HL-60/S4 (cell line): ENCODE data around the gene DBNDD2.

Source experiments
- in situ Hi-C: fragments of 300-500 bp; cut with MboI; formaldehyde crosslinking; loops from 2 replicates; pipeline ENCODE4 v1.14.3; 2022; ENCODE audit warnings: low sequenced_read_pairs

The DBNDD2 gene

GRCh38 chr20:45377269-45377668 lies 30.8 kb upstream of the DBNDD2 start:
- in situ Hi-C loops = no loop called here

- in situ Hi-C loops = no loop called here
These were observed 29.9 kb upstream of the DBNDD2 start, which contains the start of gene TP53TG5 for GRCh38 chr20:45378191-45378590. Gene TP53TG5, minus strand, starts transcription at chr20:45378325. Its CDS starts 89 bp downstream, at chr20:45378236.

- in situ Hi-C loops = no loop called here
These were observed 20.8 kb upstream of the DBNDD2 start for GRCh38 chr20:45387274-45387673.

- in situ Hi-C loops = no loop called here
These were observed 17.2 kb upstream of the DBNDD2 start for GRCh38 chr20:45390931-45391330.

GRCh38 chr20:45391559-45391958 lies 16.5 kb upstream of the DBNDD2 start:
- in situ Hi-C loops = no loop called here

- in situ Hi-C loops = no loop called here
These were observed 15.4 kb upstream of the DBNDD2 start for GRCh38 chr20:45392733-45393132.

- in situ Hi-C loops = no loop called here
These were observed 13.6 kb upstream of the DBNDD2 start for GRCh38 chr20:45394221-45395113.

- in situ Hi-C loops = no loop called here
These were observed 13.0 kb upstream of the DBNDD2 start for GRCh38 chr20:45395114-45395415.

GRCh38 chr20:45399018-45399417 lies 9.1 kb upstream of the DBNDD2 start:
- in situ Hi-C loops = no loop called here

- in situ Hi-C loops = no loop called here
These were observed 7.6 kb upstream of the DBNDD2 start for GRCh38 chr20:45400346-45401031.

- in situ Hi-C loops = no loop called here
These were observed 5.1 kb upstream of the DBNDD2 start for GRCh38 chr20:45402946-45403345.

GRCh38 chr20:45404438-45404837 lies 3.7 kb upstream of the DBNDD2 start:
- in situ Hi-C loops = no loop called here

- in situ Hi-C loops = no loop called here
These were observed 2.4 kb upstream of the DBNDD2 start for GRCh38 chr20:45405571-45406259.

GRCh38 chr20:45406260-45407066 lies 1.6 kb upstream of the DBNDD2 start:
- in situ Hi-C loops = no loop called here

- in situ Hi-C loops = no loop called here
These were observed 883 bp upstream of the DBNDD2 start for GRCh38 chr20:45407067-45407745.

GRCh38 chr20:45408646-45409213 lies 641 bp downstream of the DBNDD2 start:
- in situ Hi-C loops = no loop called here

GRCh38 chr20:45409521-45410272 lies 1.6 kb downstream of the DBNDD2 start:
- in situ Hi-C loops = no loop called here

GRCh38 chr20:45410887-45411286 lies 2.8 kb downstream of the DBNDD2 start:
- in situ Hi-C loops = no loop called here

- in situ Hi-C loops = no loop called here
These were observed 4.6 kb downstream of the DBNDD2 start for GRCh38 chr20:45412653-45413052.
